ENCODE results near the gene CCDC178. TPM values are rescaled to one million over a fixed set of nuclear protein-coding genes. Genes with fewer than 3 reads are reported as not detected.

CCDC178 gene
- polyA plus RNA-seq, 2 of the 4 experiments (the other 2 are of a cell fraction): 0.06 TPM; not detected in 1

- TF ChIP-seq HOXA7 (CRISPR knock-in tag; IDR thresholded peaks at IDR 0.05): no peak
- TF ChIP-seq FOXS1 (CRISPR knock-in tag; IDR thresholded peaks at IDR 0.05): no peak
- no peak for TF ChIP-seq CBX2 (IDR thresholded peaks at IDR 0.05; ENCODE audit: borderline replicate concordance, low read depth)
- no peak for TF ChIP-seq KDM1A (IDR thresholded peaks at IDR 0.05; ENCODE audit: low read depth)
- TF ChIP-seq GATA3 (IDR thresholded peaks at IDR 0.05; ENCODE audit: borderline replicate concordance): no peak
- no peak for TF ChIP-seq EHMT2 (IDR thresholded peaks at IDR 0.05; ENCODE audit: low read depth)
- TF ChIP-seq ESRRA (IDR thresholded peaks at IDR 0.05; ENCODE audit: borderline replicate concordance, low read length): no peak
- no peak for TF ChIP-seq RCOR1 (IDR thresholded peaks at IDR 0.05; ENCODE audit: low read depth, low read length)
- no peak for TF ChIP-seq ZSCAN20 (CRISPR knock-in tag; IDR thresholded peaks at IDR 0.05)
- TF ChIP-seq BHLHE40 (IDR thresholded peaks at IDR 0.05; ENCODE audit: low read depth, low read length): no peak
- no peak for TF ChIP-seq ELK1 (IDR thresholded peaks at IDR 0.05; ENCODE audit: low read depth, low read length)
- no peak for TF ChIP-seq MAZ (IDR thresholded peaks at IDR 0.05; ENCODE audit: borderline replicate concordance, low read depth, low read length)
- TF ChIP-seq KDM5A (IDR thresholded peaks at IDR 0.05): no peak
- TF ChIP-seq SMC3 (IDR thresholded peaks at IDR 0.05): no peak
- TF ChIP-seq CHD4 (IDR thresholded peaks at IDR 0.05; ENCODE audit: borderline replicate concordance): no peak
- TF ChIP-seq EP300 (IDR thresholded peaks at IDR 0.05): no peak
- TF ChIP-seq MAX (IDR thresholded peaks at IDR 0.05): no peak
- no peak for TF ChIP-seq CHD2 (IDR thresholded peaks at IDR 0.05; ENCODE audit: low read length, partially characterized antibody)
- no peak for TF ChIP-seq TFCP2L1 (CRISPR knock-in tag; IDR thresholded peaks at IDR 0.05)
- TF ChIP-seq, protein P1, sequence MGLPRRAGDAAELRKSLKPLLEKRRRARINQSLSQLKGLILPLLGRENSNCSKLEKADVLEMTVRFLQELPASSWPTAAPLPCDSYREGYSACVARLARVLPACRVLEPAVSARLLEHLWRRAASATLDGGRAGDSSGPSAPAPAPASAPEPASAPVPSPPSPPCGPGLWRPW (IDR thresholded peaks at IDR 0.05): no peak
- DNase-seq (ENCODE audit: low read depth in 1 of 2, low spot score in 1 of 2) (no peak), ATAC-seq (no peak), FAIRE-seq (no peak)
- H3K9me3 ChIP-seq: no peaks in the 10 kb centered on the region
- whole genome bisulfite sequencing (ENCODE audit: missing lambda C conversion rate): 8% methylated on average over 2 of the region's 2 CpGs
- POLR2A ChIA-PET: no interaction called here
- no peak overlapping the region for H3K4me2 ChIP-seq
- H3K4me1 ChIP-seq: no peaks in the 10 kb centered on the region
- CTCF ChIA-PET: no interaction called here
- no peak overlapping the region for H3K27ac ChIP-seq
- no peak overlapping the region for H3K4me3 ChIP-seq
Observed at GRCh38 chr18:32980896-32981295, 459.6 kb downstream of the CCDC178 start.

- no peak for DNase-seq (ENCODE audit: low read depth in 1 of 2, low spot score in 1 of 2)
- ATAC-seq: no peak
- ChIA-PET POLR2A (no interaction called here), CTCF (no interaction called here)
- no peak for TF ChIP-seq MAX (IDR thresholded peaks at IDR 0.05)
- TF ChIP-seq, protein P2, sequence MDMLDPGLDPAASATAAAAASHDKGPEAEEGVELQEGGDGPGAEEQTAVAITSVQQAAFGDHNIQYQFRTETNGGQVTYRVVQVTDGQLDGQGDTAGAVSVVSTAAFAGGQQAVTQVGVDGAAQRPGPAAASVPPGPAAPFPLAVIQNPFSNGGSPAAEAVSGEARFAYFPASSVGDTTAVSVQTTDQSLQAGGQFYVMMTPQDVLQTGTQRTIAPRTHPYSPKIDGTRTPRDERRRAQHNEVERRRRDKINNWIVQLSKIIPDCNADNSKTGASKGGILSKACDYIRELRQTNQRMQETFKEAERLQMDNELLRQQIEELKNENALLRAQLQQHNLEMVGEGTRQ (IDR thresholded peaks at IDR 0.05): no peak
- no peak for FAIRE-seq
- Histone ChIP-seq H3K4me3 (no peak overlapping the region), H3K4me2 (no peak overlapping the region), H3K4me1 (no peaks in the 10 kb centered on the region), H3K9me3 (no peaks in the 10 kb centered on the region), H3K27ac (no peak overlapping the region)
Observed at GRCh38 chr18:32975501-32975900, 465.0 kb downstream of the CCDC178 start.

GRCh38 chr18:32975163-32975436, 465.4 kb downstream of the CCDC178 start:
- no peak overlapping the region for H3K4me2 ChIP-seq
- no peak for ATAC-seq
- ChIA-PET POLR2A (no interaction called here), CTCF (no interaction called here)
- no peak overlapping the region for H3K4me3 ChIP-seq
- TF ChIP-seq KDM1A (IDR thresholded peaks at IDR 0.05; ENCODE audit: low read depth) (no peak), ZSCAN20 (CRISPR knock-in tag; IDR thresholded peaks at IDR 0.05) (no peak), TP53 (CRISPR knock-in tag; IDR thresholded peaks at IDR 0.05) (no peak), HOXB5 (CRISPR knock-in tag; IDR thresholded peaks at IDR 0.05) (no peak)
- no peak for FAIRE-seq
- no peak overlapping the region for H3K27ac ChIP-seq
- no peak for DNase-seq (ENCODE audit: low read depth in 1 of 2, low spot score in 1 of 2)
- 88% methylated on average over 1 of the region's 1 CpG for WGBS (ENCODE audit: missing lambda C conversion rate)
- no peaks in the 10 kb centered on the region for H3K4me1 ChIP-seq
- H3K9me3 ChIP-seq: no peaks in the 10 kb centered on the region
